ENCODE data around the gene TNFAIP8.

GRCh38 chr5:119359737-119360413 is 4.1 kb downstream of the TNFAIP8 start:
- TF ChIP-seq KAT2A (conservative IDR thresholded peaks at IDR 0.05; ENCODE audit: control insufficient read depth, low read depth, low read length): no peak
- TF ChIP-seq RAD51 (IDR thresholded peaks at IDR 0.05): no peak
- TF ChIP-seq, protein P1, sequence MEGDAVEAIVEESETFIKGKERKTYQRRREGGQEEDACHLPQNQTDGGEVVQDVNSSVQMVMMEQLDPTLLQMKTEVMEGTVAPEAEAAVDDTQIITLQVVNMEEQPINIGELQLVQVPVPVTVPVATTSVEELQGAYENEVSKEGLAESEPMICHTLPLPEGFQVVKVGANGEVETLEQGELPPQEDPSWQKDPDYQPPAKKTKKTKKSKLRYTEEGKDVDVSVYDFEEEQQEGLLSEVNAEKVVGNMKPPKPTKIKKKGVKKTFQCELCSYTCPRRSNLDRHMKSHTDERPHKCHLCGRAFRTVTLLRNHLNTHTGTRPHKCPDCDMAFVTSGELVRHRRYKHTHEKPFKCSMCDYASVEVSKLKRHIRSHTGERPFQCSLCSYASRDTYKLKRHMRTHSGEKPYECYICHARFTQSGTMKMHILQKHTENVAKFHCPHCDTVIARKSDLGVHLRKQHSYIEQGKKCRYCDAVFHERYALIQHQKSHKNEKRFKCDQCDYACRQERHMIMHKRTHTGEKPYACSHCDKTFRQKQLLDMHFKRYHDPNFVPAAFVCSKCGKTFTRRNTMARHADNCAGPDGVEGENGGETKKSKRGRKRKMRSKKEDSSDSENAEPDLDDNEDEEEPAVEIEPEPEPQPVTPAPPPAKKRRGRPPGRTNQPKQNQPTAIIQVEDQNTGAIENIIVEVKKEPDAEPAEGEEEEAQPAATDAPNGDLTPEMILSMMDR (IDR thresholded peaks at IDR 0.05 in 2 of 3, conservative IDR thresholded peaks at IDR 0.05 in 1 of 3; ENCODE audit: control insufficient read depth in 2 of 3, extremely low read depth in 1 of 3, insufficient read depth in 1 of 3, low read depth in 3 of 3, low read length in 3 of 3): no peak
- TF ChIP-seq NR2C2 (IDR thresholded peaks at IDR 0.05; ENCODE audit: borderline replicate concordance, control insufficient read depth, insufficient read length, low read depth): no peak
- TF ChIP-seq PAX8 (IDR thresholded peaks at IDR 0.05): no peak
- TF ChIP-seq, protein P2, sequence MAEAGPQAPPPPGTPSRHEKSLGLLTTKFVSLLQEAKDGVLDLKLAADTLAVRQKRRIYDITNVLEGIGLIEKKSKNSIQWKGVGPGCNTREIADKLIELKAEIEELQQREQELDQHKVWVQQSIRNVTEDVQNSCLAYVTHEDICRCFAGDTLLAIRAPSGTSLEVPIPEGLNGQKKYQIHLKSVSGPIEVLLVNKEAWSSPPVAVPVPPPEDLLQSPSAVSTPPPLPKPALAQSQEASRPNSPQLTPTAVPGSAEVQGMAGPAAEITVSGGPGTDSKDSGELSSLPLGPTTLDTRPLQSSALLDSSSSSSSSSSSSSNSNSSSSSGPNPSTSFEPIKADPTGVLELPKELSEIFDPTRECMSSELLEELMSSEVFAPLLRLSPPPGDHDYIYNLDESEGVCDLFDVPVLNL (IDR thresholded peaks at IDR 0.05; ENCODE audit: low read depth, low read length): no peak
- no peak for TF ChIP-seq EZH2 (IDR thresholded peaks at IDR 0.05; ENCODE audit: borderline replicate concordance, control insufficient read depth, low read depth, low read length)
- no peak for TF ChIP-seq ZBTB33 (IDR thresholded peaks at IDR 0.05)
- TF ChIP-seq CHD1 (IDR thresholded peaks at IDR 0.05; ENCODE audit: low read depth, low read length): no peak

All from GM12878 (cell line).